ENCODE data around the gene PTPN22. TPM values are rescaled to one million over a fixed set of nuclear protein-coding genes. Genes with fewer than 3 reads are reported as not detected.

The PTPN22 gene
- total RNA-seq, 6 donors from 2014 or later: 6.7 to 15.2 (median 9.9) TPM

- DNase-seq: no peak
- no peak overlapping the region for H3K4me3 ChIP-seq
- H3K27me3 ChIP-seq: no peaks in the 10 kb centered on the region
- no peaks in the 10 kb centered on the region for H3K9me3 ChIP-seq
- peaks cover 19 to 37% (median 27%) of the 10 kb centered on the region in 4 donors for H3K4me1 ChIP-seq
- ATAC-seq (ENCODE audit: low FRiP score in 2 of 2): no peak
- peaks cover 0 to 30% (median under 1%) of the 10 kb centered on the region in 4 donors for H3K36me3 ChIP-seq
- WGBS, 2 donors: 66 to 82% methylated on average over 5 of the region's 5 CpGs
- TF ChIP-seq EP300 (IDR thresholded peaks at IDR 0.05) (no peak), POLR2AphosphoS5 (IDR thresholded peaks at IDR 0.05) (no peak), CTCF (IDR thresholded peaks at IDR 0.05) (no peak), POLR2A (IDR thresholded peaks at IDR 0.05) (no peak)
- peak overlapping the region in 1 of 4 donors; percentile 37 for H3K27ac ChIP-seq
Measured at GRCh38 chr1:113792471-113792870, 79.0 kb downstream of the PTPN22 start.

- no peaks in the 10 kb centered on the region for H3K27me3 ChIP-seq
- TF ChIP-seq POLR2A (IDR thresholded peaks at IDR 0.05) (no peak), CTCF (IDR thresholded peaks at IDR 0.05) (no peak)
- no peak overlapping the region for H3K27ac ChIP-seq
- DNase-seq: no peak
- 69 to 75% methylated on average over 3 of the region's 3 CpGs for WGBS, 2 donors
- H3K4me3 ChIP-seq: no peak overlapping the region
- no peaks in the 10 kb centered on the region for H3K9me3 ChIP-seq
- peaks cover 0 to 3% (median 0%) of the 10 kb centered on the region in 4 donors for H3K36me3 ChIP-seq
- peaks cover 22 to 56% (median 34%) of the 10 kb centered on the region in 4 donors for H3K4me1 ChIP-seq
- no peak for ATAC-seq (ENCODE audit: low FRiP score in 2 of 2)
Measured at GRCh38 chr1:113788802-113789201, 82.7 kb downstream of the PTPN22 start.

GRCh38 chr1:113787663-113788062 lies 83.8 kb downstream of the PTPN22 start:
- no peaks in the 10 kb centered on the region for H3K27me3 ChIP-seq
- H3K4me3 ChIP-seq: no peak overlapping the region
- DNase-seq (no peak), ATAC-seq (ENCODE audit: low FRiP score in 2 of 2) (no peak)
- H3K4me1 ChIP-seq: peaks cover 26 to 56% (median 34%) of the 10 kb centered on the region in 4 donors
- WGBS, 2 donors: 87 to 90% methylated on average over 3 of the region's 3 CpGs
- H3K27ac ChIP-seq: no peak overlapping the region
- TF ChIP-seq EP300 (IDR thresholded peaks at IDR 0.05) (no peak), POLR2A (IDR thresholded peaks at IDR 0.05) (no peak), CTCF (IDR thresholded peaks at IDR 0.05) (no peak), POLR2AphosphoS5 (IDR thresholded peaks at IDR 0.05) (no peak)
- H3K9me3 ChIP-seq: no peaks in the 10 kb centered on the region
- H3K36me3 ChIP-seq: peaks cover 0 to 3% (median 0%) of the 10 kb centered on the region in 4 donors

- H3K36me3 ChIP-seq: peaks cover 0 to 3% (median 0%) of the 10 kb centered on the region in 4 donors
- H3K4me1 ChIP-seq: peaks cover 35 to 67% (median 43%) of the 10 kb centered on the region in 4 donors
- H3K27ac ChIP-seq: peak overlapping the region in 2 of 4 donors; percentile 30 to 77
- 62 to 95% methylated on average over 1 of the region's 1 CpG for WGBS, 2 donors
- TF ChIP-seq POLR2A (IDR thresholded peaks at IDR 0.05): no peak
- no peak for TF ChIP-seq EP300 (IDR thresholded peaks at IDR 0.05)
- TF ChIP-seq CTCF (IDR thresholded peaks at IDR 0.05): no peak
- TF ChIP-seq POLR2AphosphoS5 (IDR thresholded peaks at IDR 0.05): no peak
- no peaks in the 10 kb centered on the region for H3K9me3 ChIP-seq
- no peak for ATAC-seq (ENCODE audit: low FRiP score in 2 of 2)
- no peak overlapping the region for H3K4me3 ChIP-seq
- DNase-seq: no peak
- no peaks in the 10 kb centered on the region for H3K27me3 ChIP-seq
Measured at GRCh38 chr1:113786069-113786468, 85.4 kb downstream of the PTPN22 start.

GRCh38 chr1:113784104-113784779 lies 87.3 kb downstream of the PTPN22 start:
- DNase-seq (no peak), ATAC-seq (ENCODE audit: low FRiP score in 2 of 2) (peak; percentile 24 to 63)
- Histone ChIP-seq H3K9me3 (no peaks in the 10 kb centered on the region), H3K36me3 (no peaks in the 10 kb centered on the region), H3K27ac (peak overlapping the region; percentile 61 to 78 (median 77)), H3K27me3 (no peaks in the 10 kb centered on the region), H3K4me3 (no peak overlapping the region), H3K4me1 (peaks cover 44 to 78% (median 55%) of the 10 kb centered on the region in 4 donors)
- WGBS, 2 donors: 79 to 86% methylated on average over 5 of the region's 5 CpGs
- TF ChIP-seq POLR2AphosphoS5 (IDR thresholded peaks at IDR 0.05): peak in 1 of 2 donors; percentile 56
- TF ChIP-seq EP300 (IDR thresholded peaks at IDR 0.05): peak in 3 of 4 donors; percentile 64 to 71 (median 65)
- no peak for TF ChIP-seq POLR2A (IDR thresholded peaks at IDR 0.05)
- TF ChIP-seq CTCF (IDR thresholded peaks at IDR 0.05): no peak
